Pancreas (tissue), 10 donors: ENCODE data around the gene DLGAP4. TPM values are rescaled to one million over a fixed set of nuclear protein-coding genes. Genes with fewer than 3 reads are reported as not detected.
A peak's percentile ranks its signal among the peaks of the same experiment; 100 is the strongest.

ENCODE experiments used
- ATAC-seq, 4 donors: fragments of 200-7000 bp; cut with Tn5 transposase; one replicate each; pipeline versions ENCODE4 v1.8.0 to v1.9.1; 2020; ENCODE audit warnings: mild to moderate bottlenecking in 4 of 4, moderate library complexity in 4 of 4
- DNase-seq, 6 donors: peaks; one replicate each; pipeline ENCODE4 v3.0.0-alpha.2; 2020
- FAIRE-seq: peaks from 2 replicates; lab custom pipeline; 2012; peaks lifted over from hg19 to GRCh38; lab: Jason Lieb, UNC
- H3K27ac ChIP-seq, 4 donors: fragments of 200-600 bp; sonication (generic); 1 replicate in 3 of 4; 2 replicates in 1 of 4; pipeline versions ENCODE4 v1.5.0 to v1.8.0; 2020
- H3K27me3 ChIP-seq, 4 donors: fragments of 200-600 bp; one replicate each; pipeline ENCODE4 v1.8.0; 2021
- H3K36me3 ChIP-seq, 3 donors: fragments of 200-600 bp; sonication (generic) in 1 of 3; one replicate each; pipeline versions ENCODE4 v1.5.0 to v1.8.0; 2020 to 2021
- H3K4me1 ChIP-seq, 3 donors: fragments of 200-600 bp; one replicate each; pipeline ENCODE4 v1.8.0; 2021
- H3K4me3 ChIP-seq, 4 donors: fragments of 200-600 bp; sonication (generic) in 2 of 4; one replicate each; pipeline versions ENCODE4 v1.5.0 to v1.8.0; 2020 to 2021
- H3K9me3 ChIP-seq, 4 donors: fragments of 200-600 bp; one replicate each; pipeline ENCODE4 v1.8.0; 2021
- CTCF ChIP-seq, 4 donors: fragments of 200-600 bp; sonication (generic) in 3 of 4; IDR thresholded peaks; one replicate each; pipeline versions ENCODE4 v1.5.0 to v1.8.0; 2021; ENCODE audit warnings: antibody characterized with exemption in 4 of 4
- WGBS, 2 donors: extraction: QIAGEN DNeasy Blood & Tissue Kit; methylation state at CpG; one replicate each; pipeline ENCODE4 v1.1.7; 2013; 5-methylcytosine and 5-hydroxymethylcytosine counted together
- intact Hi-C, 3 donors: fragments of 100-400 bp; cut with DNase I; formaldehyde crosslinking; loops; one replicate each; pipeline versions ENCODE4 v1.11.1 to v1.14.2; 2022
- polyA plus RNA-seq, 2 donors: library from polyadenylated mRNA; stranded (reverse); fragments of 200-250 nt; gene quantifications; one replicate each; pipeline ENCODE4 v1.2.3, GENCODE V29; 2013
- total RNA-seq, 6 donors: library from RNA; stranded (reverse); fragmentation: NEBNext Ultra II Directional in 4 of 6; extraction: Animal tissue kit (Norgen Biotek cat#: 25700) in 4 of 6; gene quantifications; one replicate each; pipeline versions ENCODE4 v1.2.1 to v1.2.4, GENCODE V29; 2021 to 2023
- donor health status: healthy with polysubstance abuse.
- donor health status: DM: no; HTN: no; CAD: no; lungs with moderate emphysema.
- donor health status: DM: no; HTN: no; CAD: no.
- donor health status: control.
- donor health status: control.
- donor health status: Bipolar disorder and iron deficiency.
- donor health status: DM: yes; HTN: yes; CAD: no.
- donor health status: DM: no; HTN: no; CAD: no.
- donor health status: DM: no; HTN: no; CAD: no.
- donor health status: DM: yes; HTN: yes; CAD: no.

The DLGAP4 gene
- total and polyA plus RNA-seq, 8 donors, result 28.6 to 49.5 (median 42.6) TPM

- Histone ChIP-seq H3K27ac (peak overlapping the region; percentile 89 to 93 (median 90)), H3K27me3 (no peaks in the 10 kb centered on the region), H3K4me3 (no peak overlapping the region), H3K9me3 (no peaks in the 10 kb centered on the region), H3K4me1 (peaks cover 6% of the 10 kb centered on the region in 3 donors), H3K36me3 (no peaks in the 10 kb centered on the region)
- 69 to 70% methylated on average over 17 of the region's 17 CpGs for WGBS, 2 donors
- FAIRE-seq, result no peak
- intact Hi-C loops, result no loop called here
- no peak for TF ChIP-seq CTCF (IDR thresholded peaks at IDR 0.05)
- no peak for DNase-seq
- ATAC-seq, result no peak
These were observed 265.7 kb downstream of the DLGAP4 start for GRCh38 chr20:36571564-36572504.

GRCh38 chr20:36572701-36573102, 266.6 kb downstream of the DLGAP4 start:
- ATAC-seq (peak; percentile 12 to 33 (median 20)), DNase-seq (peak in 2 of 6 donors; percentile 25 to 30), FAIRE-seq (no peak)
- H3K27ac ChIP-seq, result peak overlapping the region; percentile 89 to 93 (median 90)
- no peaks in the 10 kb centered on the region for H3K9me3 ChIP-seq
- intact Hi-C loops, result no loop called here
- 19 to 26% methylated on average over 20 of the region's 20 CpGs for WGBS, 2 donors
- peak overlapping the region; percentile 63 to 84 (median 82) for H3K4me3 ChIP-seq
- H3K36me3 ChIP-seq, result no peaks in the 10 kb centered on the region
- H3K27me3 ChIP-seq, result no peaks in the 10 kb centered on the region
- peaks cover 6% of the 10 kb centered on the region in 3 donors for H3K4me1 ChIP-seq
- TF ChIP-seq CTCF (IDR thresholded peaks at IDR 0.05), result no peak

- peaks cover 6% of the 10 kb centered on the region in 3 donors for H3K4me1 ChIP-seq
- H3K27ac ChIP-seq, result peak within 1 kb of the TSS; percentile 89 to 93 (median 90)
- H3K9me3 ChIP-seq, result no peaks in the 10 kb centered on the region
- ATAC-seq, result peak; percentile 71 to 86 (median 84)
- WGBS, 2 donors, result 5 to 8% methylated on average over 51 to 80 of the region's 80 CpGs
- no peaks in the 10 kb centered on the region for H3K27me3 ChIP-seq
- no peaks in the 10 kb centered on the region for H3K36me3 ChIP-seq
- H3K4me3 ChIP-seq, result peak within 1 kb of the TSS; percentile 63 to 84 (median 82)
- FAIRE-seq, result no peak
- intact Hi-C loops, result no loop called here
- no peak for TF ChIP-seq CTCF (IDR thresholded peaks at IDR 0.05)
- peak; percentile 82 to 90 (median 85) for DNase-seq
These were observed 267.1 kb downstream of the DLGAP4 start, which contains the start of gene TGIF2 for GRCh38 chr20:36573103-36573797. Gene TGIF2, plus strand, starts transcription at chr20:36573597. Its CDS starts 5,178 bp downstream, at chr20:36578775.

GRCh38 chr20:36573798-36574365, 267.7 kb downstream of the DLGAP4 start:
- H3K27me3 ChIP-seq, result no peaks in the 10 kb centered on the region
- peaks cover 6% of the 10 kb centered on the region in 3 donors for H3K4me1 ChIP-seq
- peaks cover 0 to under 1% (median 0%) of the 10 kb centered on the region in 3 donors for H3K36me3 ChIP-seq
- intact Hi-C loops, result no loop called here
- WGBS, 2 donors, result 1% methylated on average over 25 to 53 of the region's 53 CpGs
- ATAC-seq, result peak; percentile 15 to 28 (median 20)
- peak in 5 of 6 donors; percentile 33 to 83 (median 56) for DNase-seq
- H3K27ac ChIP-seq, result peak overlapping the region; percentile 89 to 93 (median 90)
- no peaks in the 10 kb centered on the region for H3K9me3 ChIP-seq
- H3K4me3 ChIP-seq, result peak overlapping the region; percentile 63 to 84 (median 82)
- FAIRE-seq, result no peak
- TF ChIP-seq CTCF (IDR thresholded peaks at IDR 0.05), result no peak
